Fibroblast of the aortic adventitia (primary cell): ENCODE measurements around the gene DCAKD. TPM values are rescaled to one million over a fixed set of nuclear protein-coding genes. Genes with fewer than 3 reads are reported as not detected.

Source experiments
- DNase-seq: peaks from one replicate; pipeline ENCODE4 v3.0.0-alpha.2; 2010; ENCODE audit warnings: low read depth
- H3K4me3 ChIP-seq: 2 replicates; pipeline ENCODE4 v1.5.1; 2011; ENCODE audit warnings: low read depth, mild to moderate bottlenecking, control low read depth, low read length, moderate library complexity
- total RNA-seq: library from RNA; depleted of rRNA; stranded (reverse); fragments of >200 nt; gene quantifications from 2 replicates; pipeline ENCODE4 v1.2.3, GENCODE V29; 2012; ENCODE audit warnings: low replicate concordance
- TF ChIP-seq, protein P1 (sequence below): IDR thresholded peaks from 2 replicates; pipeline ENCODE4 v1.5.1; 2011; ENCODE audit warnings: mild to moderate bottlenecking, low read length, control low read depth, inconsistent platforms; ENCODE audit not compliant: insufficient read depth

DCAKD gene
- total RNA-seq, 1 donor: 31.3 TPM

DNA sequence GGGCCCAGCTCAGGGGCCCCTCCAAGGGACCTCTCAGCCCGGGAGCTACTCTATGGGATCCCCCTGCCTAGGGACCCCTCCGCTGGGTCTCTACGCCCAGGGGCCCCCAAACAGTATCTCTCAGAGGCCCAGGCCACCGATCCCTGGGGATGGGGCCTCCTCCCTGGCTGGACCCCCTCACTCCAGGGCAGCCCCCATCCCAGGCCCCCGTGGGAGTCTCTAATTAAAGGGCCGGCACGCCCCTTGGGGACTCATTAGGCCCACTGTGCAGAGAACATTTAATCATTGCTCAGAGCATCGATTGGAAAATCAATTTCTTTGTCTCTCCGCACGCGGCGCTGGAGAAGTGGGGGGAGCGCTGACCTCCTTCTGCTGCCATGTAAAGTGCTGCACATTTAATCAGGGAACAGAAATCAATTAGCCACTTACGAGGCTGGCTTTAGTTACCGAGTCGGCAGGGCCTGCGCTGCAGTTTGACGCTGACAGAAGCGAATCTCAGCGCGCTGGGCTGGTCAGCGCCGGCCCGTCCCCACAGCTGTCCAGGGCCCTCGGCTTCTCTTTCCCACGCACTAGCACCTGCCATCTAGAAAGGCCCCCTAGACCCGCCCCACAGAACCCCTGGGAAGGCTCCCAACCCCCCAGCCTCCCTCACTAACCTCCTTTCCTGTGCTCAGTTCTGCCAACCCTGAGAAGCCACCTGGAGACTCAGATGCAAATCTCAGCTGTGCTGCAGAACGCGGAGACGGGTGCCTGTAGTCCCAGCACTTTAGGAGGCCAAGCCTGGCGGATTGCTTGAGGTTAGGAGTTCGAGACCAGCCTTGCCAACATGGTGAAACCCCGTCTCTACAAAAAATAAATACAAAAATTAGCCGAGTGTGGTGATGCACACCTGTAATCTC is 63.1 kb downstream of the DCAKD start:
- no peak for DNase-seq
- TF ChIP-seq, protein P1, sequence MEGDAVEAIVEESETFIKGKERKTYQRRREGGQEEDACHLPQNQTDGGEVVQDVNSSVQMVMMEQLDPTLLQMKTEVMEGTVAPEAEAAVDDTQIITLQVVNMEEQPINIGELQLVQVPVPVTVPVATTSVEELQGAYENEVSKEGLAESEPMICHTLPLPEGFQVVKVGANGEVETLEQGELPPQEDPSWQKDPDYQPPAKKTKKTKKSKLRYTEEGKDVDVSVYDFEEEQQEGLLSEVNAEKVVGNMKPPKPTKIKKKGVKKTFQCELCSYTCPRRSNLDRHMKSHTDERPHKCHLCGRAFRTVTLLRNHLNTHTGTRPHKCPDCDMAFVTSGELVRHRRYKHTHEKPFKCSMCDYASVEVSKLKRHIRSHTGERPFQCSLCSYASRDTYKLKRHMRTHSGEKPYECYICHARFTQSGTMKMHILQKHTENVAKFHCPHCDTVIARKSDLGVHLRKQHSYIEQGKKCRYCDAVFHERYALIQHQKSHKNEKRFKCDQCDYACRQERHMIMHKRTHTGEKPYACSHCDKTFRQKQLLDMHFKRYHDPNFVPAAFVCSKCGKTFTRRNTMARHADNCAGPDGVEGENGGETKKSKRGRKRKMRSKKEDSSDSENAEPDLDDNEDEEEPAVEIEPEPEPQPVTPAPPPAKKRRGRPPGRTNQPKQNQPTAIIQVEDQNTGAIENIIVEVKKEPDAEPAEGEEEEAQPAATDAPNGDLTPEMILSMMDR: no peak
- H3K4me3 ChIP-seq: no peak overlapping the region

DNA sequence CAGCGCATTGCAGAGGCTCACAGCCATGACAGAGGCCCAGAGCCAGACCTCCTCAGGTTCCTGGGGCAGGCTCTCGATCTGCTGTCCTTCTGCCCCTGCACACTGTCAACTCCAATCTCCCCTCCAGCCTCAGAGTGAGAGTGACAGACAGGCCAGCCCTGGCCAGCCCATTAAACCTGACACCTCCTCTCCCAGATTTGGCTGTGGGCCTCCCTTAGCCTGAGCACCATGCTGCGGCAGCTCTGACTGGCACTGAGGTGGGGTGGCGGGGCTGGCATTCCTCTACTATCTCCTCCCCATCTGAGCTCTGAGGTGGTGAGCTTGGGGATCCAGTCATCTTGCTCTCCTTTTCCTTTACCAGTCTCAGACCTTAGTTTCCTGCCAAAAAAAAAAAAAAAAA is 67.9 kb downstream of the DCAKD start:
- no peak overlapping the region for H3K4me3 ChIP-seq
- DNase-seq: no peak
- TF ChIP-seq, protein P1: no peak

DNA sequence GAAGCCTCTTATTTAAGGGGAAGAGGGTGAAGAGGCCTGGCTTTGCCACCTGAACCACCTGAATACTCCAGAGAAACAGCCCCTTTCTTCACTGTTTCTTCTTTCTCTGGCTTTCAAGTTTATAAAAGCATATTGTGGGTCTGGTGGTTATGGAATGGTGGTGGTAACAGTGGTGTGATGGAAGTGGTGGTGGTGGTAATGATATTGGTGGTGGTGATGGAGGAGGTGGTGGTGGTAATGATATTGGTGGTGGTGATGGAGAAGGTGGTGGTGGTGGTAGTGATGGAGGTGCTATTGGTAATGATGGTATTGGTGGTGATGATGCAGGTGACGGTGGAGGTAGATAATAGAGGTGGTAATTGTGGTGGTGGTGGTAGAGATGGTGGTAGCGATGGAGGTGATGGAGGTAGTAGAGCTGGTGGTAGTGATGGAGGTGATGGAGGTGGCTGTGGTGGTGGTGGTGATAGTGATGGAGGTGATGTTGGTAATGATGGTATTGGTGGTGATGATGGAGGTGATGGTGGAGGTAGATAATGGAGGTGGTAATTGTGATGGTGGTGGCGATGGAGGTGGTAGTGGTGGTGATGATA is 69.2 kb downstream of the DCAKD start:
- no peak overlapping the region for H3K4me3 ChIP-seq
- TF ChIP-seq, protein P1: no peak
- no peak for DNase-seq

DNA sequence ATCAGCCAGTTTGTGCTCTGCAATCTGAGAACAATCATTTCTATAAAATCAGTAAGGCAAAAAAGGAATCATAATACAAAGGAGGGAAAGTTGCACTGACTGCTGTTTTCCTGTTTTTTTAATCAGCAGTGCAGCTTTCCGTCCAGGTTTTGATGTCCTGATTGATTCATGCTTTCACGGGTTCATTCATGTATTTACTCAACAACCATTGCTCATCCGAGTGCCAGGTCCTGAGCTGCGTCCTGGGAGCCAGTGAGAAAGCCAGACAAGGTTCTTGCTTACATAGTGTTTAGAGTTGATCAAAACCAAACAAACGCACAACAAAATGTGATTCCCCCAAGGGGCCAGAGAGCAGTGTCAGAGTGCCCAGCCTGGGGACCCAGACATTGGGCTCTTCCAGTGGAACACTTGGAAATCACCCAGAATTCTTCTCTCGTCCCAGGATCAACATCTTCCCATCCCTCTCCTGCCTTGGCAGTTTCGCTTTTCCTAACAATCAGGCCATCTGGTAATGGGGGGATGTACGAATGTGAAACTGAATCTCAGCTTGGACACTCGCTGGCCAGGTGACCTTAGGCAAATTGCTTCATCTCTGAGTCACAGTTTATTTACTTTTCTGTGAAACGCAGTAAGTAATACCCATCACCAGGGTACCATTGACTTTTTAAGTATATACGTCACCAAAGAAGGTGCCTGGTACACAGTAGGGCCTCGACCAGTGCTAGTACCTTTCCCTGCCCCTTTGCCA is 70.0 kb downstream of the DCAKD start:
- H3K4me3 ChIP-seq: peak overlapping the region; percentile 5
- peak; percentile 32 for DNase-seq
- TF ChIP-seq, protein P1: no peak

DNA sequence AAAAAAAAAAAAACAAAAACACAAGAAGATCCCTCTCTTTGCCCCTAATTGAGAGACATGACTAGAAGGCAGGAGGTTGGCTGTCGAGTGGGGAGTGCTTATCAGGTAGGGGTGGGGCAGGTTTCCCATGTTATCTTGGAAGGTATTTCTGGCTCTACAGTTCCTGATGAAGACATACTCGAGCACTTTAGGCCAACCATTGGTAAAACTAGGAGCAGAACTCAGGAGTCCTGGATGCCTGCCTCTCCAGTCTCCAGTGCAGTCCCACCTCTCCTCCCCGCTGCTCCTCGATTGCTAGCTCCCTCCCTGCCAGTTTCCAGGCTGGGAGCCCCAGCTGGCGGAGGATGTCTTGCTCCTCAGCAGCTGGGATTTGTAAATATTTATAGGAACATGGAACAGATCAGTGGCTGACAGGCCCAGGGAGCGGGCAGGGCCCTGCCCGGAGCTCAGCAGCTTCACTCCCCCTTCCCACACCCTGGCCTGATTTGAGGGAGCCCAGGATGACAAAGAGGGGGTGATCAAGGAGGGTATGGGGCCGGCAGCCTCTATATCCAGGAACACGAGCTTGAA is 71.9 kb downstream of the DCAKD start:
- no peak overlapping the region for H3K4me3 ChIP-seq
- TF ChIP-seq, protein P1: no peak
- DNase-seq: no peak

DNA sequence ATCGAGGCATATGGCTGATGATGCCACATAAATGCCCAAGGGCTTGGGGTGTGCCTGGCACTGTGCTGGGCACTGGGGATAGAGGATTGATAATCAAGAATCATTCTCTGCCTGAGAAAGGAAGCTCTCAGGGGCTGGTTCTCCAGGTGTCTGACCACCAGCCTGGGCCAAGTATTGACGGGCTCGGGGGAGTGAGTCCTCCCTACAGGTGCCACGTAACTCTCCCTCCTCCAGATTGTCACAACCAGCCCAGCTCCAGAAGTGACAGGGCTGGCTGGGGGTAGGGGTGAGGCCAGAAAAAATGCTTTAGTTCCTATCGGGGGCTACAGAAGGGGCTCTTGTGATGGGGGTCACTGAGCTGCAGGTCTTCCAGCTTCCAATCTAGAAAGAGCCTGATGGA is 72.6 kb downstream of the DCAKD start:
- DNase-seq: no peak
- TF ChIP-seq, protein P1: no peak
- H3K4me3 ChIP-seq: no peak overlapping the region
